Neural cell (in vitro differentiated cells): ENCODE results near the gene SYT6. TPM values are rescaled to one million over a fixed set of nuclear protein-coding genes. Genes with fewer than 3 reads are reported as not detected.

ENCODE experiments used
- H2AFZ ChIP-seq: fragments of 200-600, 300-800 bp; sonication (generic), shearing (Covaris generic); 2 replicates; pipeline ENCODE4 v1.6.0; 2014; ENCODE audit warnings: low read depth, mild to moderate bottlenecking, antibody characterized with exemption, low read length, moderate library complexity
- H3F3A ChIP-seq: fragments of 200-600 bp; shearing (Covaris generic); 2 replicates; pipeline ENCODE4 v1.6.1; 2016; ENCODE audit warnings: mild to moderate bottlenecking, moderate library complexity, mixed read lengths, antibody characterized with exemption, low read length; ENCODE audit not compliant: insufficient read depth, poor library complexity, severe bottlenecking
- H3K27ac ChIP-seq: fragments of 200-600, 300-800 bp; sonication (generic), shearing (Covaris generic); 2 replicates; pipeline ENCODE4 v1.5.1; 2014; ENCODE audit warnings: mild to moderate bottlenecking, low read length, moderate library complexity
- H3K27me3 ChIP-seq: fragments of 300-800, 200-600 bp; sonication (generic), shearing (Covaris generic); 2 replicates; pipeline ENCODE4 v1.6.0; 2014; ENCODE audit warnings: mild to moderate bottlenecking, low read depth, low read length, moderate library complexity; ENCODE audit not compliant: insufficient read depth
- H3K36me3 ChIP-seq: fragments of 300-800, 200-600 bp; sonication (generic), shearing (Covaris generic); 2 replicates; pipeline ENCODE4 v1.5.1; 2014; ENCODE audit warnings: mild to moderate bottlenecking, antibody characterized with exemption, low read length, moderate library complexity; ENCODE audit not compliant: insufficient read depth
- H3K4me2 ChIP-seq: fragments of 300-800, 200-600 bp; sonication (generic), shearing (Covaris generic); 2 replicates; pipeline ENCODE4 v1.6.0; 2014; ENCODE audit warnings: mild to moderate bottlenecking, low read length
- H3K4me3 ChIP-seq: fragments of 300-800, 200-600 bp; sonication (generic), shearing (Covaris generic); 2 replicates; pipeline ENCODE4 v1.5.1; 2014; ENCODE audit warnings: mild to moderate bottlenecking, low read length, moderate library complexity
- H3K79me2 ChIP-seq: fragments of 200-600 bp; shearing (Covaris generic); replicated peaks from 2 replicates; pipeline ENCODE4 v1.6.0; 2014; ENCODE audit warnings: mild to moderate bottlenecking, low read length, moderate library complexity; ENCODE audit not compliant: insufficient read depth
- H3K9ac ChIP-seq: fragments of 300-800, 200-600 bp; sonication (generic), shearing (Covaris generic); 2 replicates; pipeline ENCODE4 v1.6.1; 2016; ENCODE audit warnings: mild to moderate bottlenecking, low read length, mixed read lengths
- H3K9me2 ChIP-seq: fragments of 200-600 bp; shearing (Covaris generic); 2 replicates; pipeline ENCODE4 v1.6.1; 2016; ENCODE audit warnings: mild to moderate bottlenecking, low read length, mixed read lengths; ENCODE audit not compliant: insufficient read depth
- H3K9me3 ChIP-seq: fragments of 200-600, 300-800 bp; sonication (generic), shearing (Covaris generic); 2 replicates; pipeline ENCODE4 v1.6.1; 2016; ENCODE audit warnings: mild to moderate bottlenecking, mixed run types, low read length, moderate library complexity, mixed read lengths
- H4K20me1 ChIP-seq: fragments of 200-600 bp; shearing (Covaris generic); 2 replicates; pipeline ENCODE4 v1.6.1; 2016; ENCODE audit warnings: mild to moderate bottlenecking, mixed run types; ENCODE audit not compliant: insufficient read depth
- EP300 ChIP-seq: fragments of 450-650 bp; conservative IDR thresholded peaks from 2 replicates; pipeline ENCODE4 v1.6.1; 2014; ENCODE audit warnings: antibody characterized with exemption, mild to moderate bottlenecking, moderate library complexity; ENCODE audit not compliant: poor library complexity, severe bottlenecking
- EZH2 ChIP-seq: fragments of 200-600, 300-800 bp; shearing (Covaris generic), sonication (generic); IDR thresholded peaks from 2 replicates; pipeline ENCODE4 v1.6.1; 2014; ENCODE audit warnings: antibody characterized with exemption, low read length, borderline replicate concordance, mild to moderate bottlenecking; ENCODE audit not compliant: insufficient read depth, poor library complexity, severe bottlenecking
- MXI1 ChIP-seq: fragments of 450-650 bp; conservative IDR thresholded peaks from 2 replicates; pipeline ENCODE4 v1.6.1; 2014; ENCODE audit warnings: antibody characterized with exemption, mild to moderate bottlenecking; ENCODE audit not compliant: poor library complexity, severe bottlenecking
- POLR2AphosphoS5 ChIP-seq: IDR thresholded peaks from 2 replicates; pipeline ENCODE4 v1.6.1; 2012
- RAD21 ChIP-seq: fragments of 450-650 bp; conservative IDR thresholded peaks from 2 replicates; pipeline ENCODE4 v1.6.1; 2014; ENCODE audit warnings: antibody characterized with exemption, mild to moderate bottlenecking, moderate library complexity
- SMC3 ChIP-seq: fragments of 450-650 bp; conservative IDR thresholded peaks from 2 replicates; pipeline ENCODE4 v1.6.1; 2014; ENCODE audit warnings: antibody characterized with exemption, mild to moderate bottlenecking, moderate library complexity; ENCODE audit not compliant: poor library complexity
- TAF1 ChIP-seq: IDR thresholded peaks from 2 replicates; pipeline ENCODE4 v1.6.1; 2012; ENCODE audit warnings: low read depth
- polyA plus RNA-seq: library from polyadenylated mRNA; depleted of rRNA; stranded (reverse); fragments of >200 nt; gene quantifications from 2 replicates; pipeline ENCODE4 v1.2.3, GENCODE V29; 2014
- TF ChIP-seq, protein P1 (sequence below): fragments of 450-650 bp; IDR thresholded peaks from 2 replicates; pipeline ENCODE4 v1.5.1; 2014; ENCODE audit warnings: antibody characterized with exemption, mild to moderate bottlenecking, moderate library complexity; ENCODE audit not compliant: poor library complexity, severe bottlenecking
- TF ChIP-seq, protein P2 (sequence below): IDR thresholded peaks from 2 replicates; pipeline ENCODE4 v1.6.1; 2012; ENCODE audit warnings: borderline replicate concordance

Gene SYT6
- polyA plus RNA-seq, 1 donor from 2014 or later = 8.1 TPM

DNA sequence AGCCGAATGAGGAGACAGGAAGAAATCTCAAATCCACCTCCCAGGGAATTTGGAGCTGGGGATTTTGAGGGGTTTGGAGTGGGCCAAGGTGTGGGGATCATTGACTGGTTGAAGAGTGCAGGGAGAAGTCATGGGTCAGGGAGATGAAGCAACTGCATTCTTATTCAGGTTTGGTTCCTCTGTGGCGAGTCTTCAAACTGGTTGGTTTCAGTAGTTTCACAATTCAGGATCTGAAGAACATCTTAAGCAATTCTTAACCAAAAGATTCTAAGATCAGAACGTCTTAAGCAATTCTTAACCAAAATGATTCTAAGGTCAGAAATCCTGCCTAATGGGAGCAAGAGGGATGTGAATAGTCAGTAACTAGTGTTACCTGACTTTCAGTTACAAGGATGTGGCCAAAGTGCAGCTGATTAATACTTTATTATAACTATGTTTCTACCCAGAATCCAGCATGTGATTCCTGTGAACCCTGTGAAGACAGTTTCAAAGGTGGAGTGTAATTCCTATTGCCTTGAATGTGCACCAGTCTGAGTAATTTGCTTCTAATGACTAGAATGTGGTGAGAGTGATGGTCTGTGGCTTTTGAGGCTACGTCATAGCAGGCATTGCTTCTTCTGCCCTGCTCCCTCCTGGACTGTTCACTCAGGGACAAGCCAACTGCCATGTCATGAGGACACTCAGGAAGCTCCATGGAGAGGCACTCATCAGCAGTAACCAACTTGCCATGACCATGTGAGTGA, 113.2 kb downstream of the SYT6 start:
- Histone ChIP-seq H3K4me3 (no peak overlapping the region), H3K9me2 (no peaks in the 10 kb centered on the region), H3K36me3 (no peaks in the 10 kb centered on the region), H3K79me2 (no peaks in the 10 kb centered on the region), H3F3A (no peaks in the 10 kb centered on the region), H3K4me2 (no peak overlapping the region), H3K27me3 (no peaks in the 10 kb centered on the region), H4K20me1 (no peaks in the 10 kb centered on the region), H3K9ac (no peak overlapping the region), H3K9me3 (no peaks in the 10 kb centered on the region), H2AFZ (no peak overlapping the region), H3K27ac (no peak overlapping the region)
- TF ChIP-seq EP300 (no peak), RAD21 (no peak), SMC3 (no peak), MXI1 (no peak), POLR2AphosphoS5 (no peak), EZH2 (no peak), TAF1 (no peak)
- TF ChIP-seq, protein P1, sequence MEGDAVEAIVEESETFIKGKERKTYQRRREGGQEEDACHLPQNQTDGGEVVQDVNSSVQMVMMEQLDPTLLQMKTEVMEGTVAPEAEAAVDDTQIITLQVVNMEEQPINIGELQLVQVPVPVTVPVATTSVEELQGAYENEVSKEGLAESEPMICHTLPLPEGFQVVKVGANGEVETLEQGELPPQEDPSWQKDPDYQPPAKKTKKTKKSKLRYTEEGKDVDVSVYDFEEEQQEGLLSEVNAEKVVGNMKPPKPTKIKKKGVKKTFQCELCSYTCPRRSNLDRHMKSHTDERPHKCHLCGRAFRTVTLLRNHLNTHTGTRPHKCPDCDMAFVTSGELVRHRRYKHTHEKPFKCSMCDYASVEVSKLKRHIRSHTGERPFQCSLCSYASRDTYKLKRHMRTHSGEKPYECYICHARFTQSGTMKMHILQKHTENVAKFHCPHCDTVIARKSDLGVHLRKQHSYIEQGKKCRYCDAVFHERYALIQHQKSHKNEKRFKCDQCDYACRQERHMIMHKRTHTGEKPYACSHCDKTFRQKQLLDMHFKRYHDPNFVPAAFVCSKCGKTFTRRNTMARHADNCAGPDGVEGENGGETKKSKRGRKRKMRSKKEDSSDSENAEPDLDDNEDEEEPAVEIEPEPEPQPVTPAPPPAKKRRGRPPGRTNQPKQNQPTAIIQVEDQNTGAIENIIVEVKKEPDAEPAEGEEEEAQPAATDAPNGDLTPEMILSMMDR = no peak
- TF ChIP-seq, protein P2, sequence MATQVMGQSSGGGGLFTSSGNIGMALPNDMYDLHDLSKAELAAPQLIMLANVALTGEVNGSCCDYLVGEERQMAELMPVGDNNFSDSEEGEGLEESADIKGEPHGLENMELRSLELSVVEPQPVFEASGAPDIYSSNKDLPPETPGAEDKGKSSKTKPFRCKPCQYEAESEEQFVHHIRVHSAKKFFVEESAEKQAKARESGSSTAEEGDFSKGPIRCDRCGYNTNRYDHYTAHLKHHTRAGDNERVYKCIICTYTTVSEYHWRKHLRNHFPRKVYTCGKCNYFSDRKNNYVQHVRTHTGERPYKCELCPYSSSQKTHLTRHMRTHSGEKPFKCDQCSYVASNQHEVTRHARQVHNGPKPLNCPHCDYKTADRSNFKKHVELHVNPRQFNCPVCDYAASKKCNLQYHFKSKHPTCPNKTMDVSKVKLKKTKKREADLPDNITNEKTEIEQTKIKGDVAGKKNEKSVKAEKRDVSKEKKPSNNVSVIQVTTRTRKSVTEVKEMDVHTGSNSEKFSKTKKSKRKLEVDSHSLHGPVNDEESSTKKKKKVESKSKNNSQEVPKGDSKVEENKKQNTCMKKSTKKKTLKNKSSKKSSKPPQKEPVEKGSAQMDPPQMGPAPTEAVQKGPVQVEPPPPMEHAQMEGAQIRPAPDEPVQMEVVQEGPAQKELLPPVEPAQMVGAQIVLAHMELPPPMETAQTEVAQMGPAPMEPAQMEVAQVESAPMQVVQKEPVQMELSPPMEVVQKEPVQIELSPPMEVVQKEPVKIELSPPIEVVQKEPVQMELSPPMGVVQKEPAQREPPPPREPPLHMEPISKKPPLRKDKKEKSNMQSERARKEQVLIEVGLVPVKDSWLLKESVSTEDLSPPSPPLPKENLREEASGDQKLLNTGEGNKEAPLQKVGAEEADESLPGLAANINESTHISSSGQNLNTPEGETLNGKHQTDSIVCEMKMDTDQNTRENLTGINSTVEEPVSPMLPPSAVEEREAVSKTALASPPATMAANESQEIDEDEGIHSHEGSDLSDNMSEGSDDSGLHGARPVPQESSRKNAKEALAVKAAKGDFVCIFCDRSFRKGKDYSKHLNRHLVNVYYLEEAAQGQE = no peak

Other genes starting within 250 kb of the SYT6 start
- 178 and 192 TPM in 2 replicates for gene AP4B1, start 249.1 kb downstream of the SYT6 start, polyA plus RNA-seq
- gene DCLRE1B, start 248.5 kb downstream of the SYT6 start, polyA plus RNA-seq = 7.3 and 8.7 TPM in 2 replicates
- 20.3 and 22.9 TPM in 2 replicates for gene HIPK1, start 224.5 kb downstream of the SYT6 start, polyA plus RNA-seq
- not detected in 2 replicates for gene OLFML3, start 174.4 kb downstream of the SYT6 start, polyA plus RNA-seq